ENCODE data around the gene ZNF134. TPM values are rescaled to one million over a fixed set of nuclear protein-coding genes. Genes with fewer than 3 reads are reported as not detected.

Gene ZNF134
- total RNA-seq, result 20.7 and 21.9 TPM in 2 replicates

DNA sequence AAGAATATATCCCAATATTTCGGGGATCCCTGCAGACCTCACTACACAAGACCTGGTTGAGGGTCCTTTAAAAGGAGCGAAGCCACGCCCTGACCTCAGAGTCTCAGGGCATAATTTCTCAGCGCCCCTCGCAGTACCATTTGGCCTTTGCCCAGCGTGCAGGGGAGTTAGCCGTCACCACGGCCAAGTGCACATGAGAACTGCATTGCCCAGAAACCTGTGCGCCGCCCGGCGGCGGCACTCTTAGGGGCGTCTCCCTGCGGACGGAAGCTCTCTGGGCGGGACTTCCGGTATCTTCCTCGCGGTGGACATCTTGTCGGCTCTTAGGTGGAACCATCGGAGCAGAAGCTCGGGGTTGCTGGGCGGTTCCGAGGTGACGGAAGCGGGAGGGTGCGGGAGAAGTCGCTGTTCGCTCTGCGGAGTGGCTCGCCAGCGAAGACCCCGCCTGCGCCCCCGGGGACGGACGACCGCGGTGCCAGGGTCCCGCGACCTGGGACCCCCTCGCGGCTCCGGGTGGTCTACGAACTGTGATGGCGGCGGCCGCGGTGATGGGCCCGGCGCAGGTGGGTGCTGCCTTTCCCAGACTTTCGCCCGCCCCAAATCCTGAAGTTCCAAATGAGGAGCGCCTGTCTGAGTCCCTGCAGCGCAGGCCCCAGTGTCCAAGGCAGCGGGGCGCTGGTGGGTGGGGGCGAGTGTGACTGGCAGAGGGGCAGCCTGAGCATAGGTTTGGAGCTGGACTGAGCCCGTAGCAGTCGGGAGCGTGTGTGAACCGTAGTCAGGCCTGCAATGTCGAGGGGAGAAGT lies at the start of gene ZNF134:
Gene ZNF134 (plus strand): TSS at position 302 of the 803 bp plus-strand sequence. CDS start 5,227 bp downstream, outside the sequence.

DNA sequence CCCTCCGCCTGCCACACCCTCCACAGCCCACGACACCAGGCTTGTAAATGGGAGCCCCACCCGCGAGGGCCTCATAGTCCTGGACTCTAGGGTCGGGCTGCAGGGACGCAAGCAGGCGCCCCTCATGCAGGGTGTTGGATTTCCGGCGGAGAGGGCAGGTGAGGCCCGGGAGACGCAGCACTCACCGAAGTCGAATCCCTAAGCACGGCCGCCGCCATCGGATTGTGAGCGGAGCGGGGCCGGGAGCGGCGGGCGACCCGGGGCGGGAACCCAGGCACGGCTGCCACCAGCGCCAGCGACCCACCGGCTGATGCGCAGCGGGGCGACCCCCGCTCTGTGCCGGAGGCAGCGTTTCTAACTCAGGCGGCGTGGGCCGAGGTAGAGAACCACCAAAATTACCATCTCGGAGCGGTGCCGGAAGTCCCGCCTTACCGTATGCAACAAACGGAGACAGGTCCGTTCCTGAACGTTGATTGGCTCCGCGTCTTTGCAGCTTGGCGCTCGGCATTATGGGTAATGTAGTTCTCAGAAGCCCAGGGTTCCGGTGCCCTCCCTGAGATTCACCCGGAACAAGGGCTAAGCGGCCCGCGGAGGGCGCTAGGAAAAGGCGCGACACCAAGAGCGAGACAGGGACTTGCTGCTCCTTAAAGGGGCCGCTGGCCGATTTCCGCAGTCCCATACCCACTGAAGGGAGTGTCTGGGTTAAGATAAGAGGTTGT lies 35.4 kb upstream of the ZNF134 start, which contains the start of gene ZNF416:
Gene ZNF416 (minus strand): TSS at position 425 of the 719 bp plus-strand sequence. CDS start 207 bp downstream, at position 218.

DNA sequence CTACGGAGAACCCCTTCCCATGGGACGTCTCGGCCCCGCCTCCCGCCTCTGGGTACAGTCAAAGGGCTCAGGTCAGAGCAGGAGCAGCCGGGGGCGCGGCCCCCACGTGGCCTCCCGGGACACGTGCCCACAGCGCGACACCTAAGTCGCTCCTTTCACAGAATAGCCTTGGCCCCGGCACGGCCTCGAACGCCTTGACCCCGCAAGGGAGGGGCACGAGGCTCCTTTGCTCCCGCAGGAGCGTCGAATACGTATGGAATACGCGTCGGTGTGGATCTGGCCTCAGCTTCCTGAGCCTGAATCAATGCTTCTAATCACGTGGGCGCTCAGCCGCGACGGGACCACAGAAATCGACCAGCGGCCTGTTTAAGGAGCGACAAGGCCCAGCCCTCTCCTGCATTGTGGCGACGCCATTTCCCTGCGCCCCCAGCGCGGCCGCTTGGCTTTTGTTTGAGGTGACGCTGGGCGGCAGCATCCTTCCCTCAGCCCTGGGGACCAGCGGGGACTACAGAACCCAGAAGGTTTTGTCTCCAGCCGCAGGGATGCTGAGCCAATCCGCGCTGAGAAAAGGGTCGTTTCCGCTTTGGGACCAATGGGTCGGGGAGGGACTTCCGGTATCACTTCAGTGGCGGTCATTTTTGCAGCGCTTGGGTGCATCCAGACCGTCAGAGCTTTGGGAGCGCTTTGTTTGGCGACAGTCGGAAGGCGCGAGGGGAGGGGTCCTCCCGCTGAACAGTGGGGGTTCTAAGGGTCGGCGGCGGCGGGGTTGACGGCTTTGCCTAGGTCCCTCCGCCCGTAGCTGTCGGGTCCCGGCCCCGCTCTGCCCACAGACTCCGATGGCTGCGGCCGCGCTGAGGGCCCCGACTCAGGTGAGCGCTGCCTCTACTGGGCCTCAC lies 30.3 kb upstream of the ZNF134 start, which contains the start of gene ZIK1:
Gene ZIK1 (plus strand): TSS at position 625 of the 896 bp plus-strand sequence. CDS start 212 bp downstream, at position 837.

DNA sequence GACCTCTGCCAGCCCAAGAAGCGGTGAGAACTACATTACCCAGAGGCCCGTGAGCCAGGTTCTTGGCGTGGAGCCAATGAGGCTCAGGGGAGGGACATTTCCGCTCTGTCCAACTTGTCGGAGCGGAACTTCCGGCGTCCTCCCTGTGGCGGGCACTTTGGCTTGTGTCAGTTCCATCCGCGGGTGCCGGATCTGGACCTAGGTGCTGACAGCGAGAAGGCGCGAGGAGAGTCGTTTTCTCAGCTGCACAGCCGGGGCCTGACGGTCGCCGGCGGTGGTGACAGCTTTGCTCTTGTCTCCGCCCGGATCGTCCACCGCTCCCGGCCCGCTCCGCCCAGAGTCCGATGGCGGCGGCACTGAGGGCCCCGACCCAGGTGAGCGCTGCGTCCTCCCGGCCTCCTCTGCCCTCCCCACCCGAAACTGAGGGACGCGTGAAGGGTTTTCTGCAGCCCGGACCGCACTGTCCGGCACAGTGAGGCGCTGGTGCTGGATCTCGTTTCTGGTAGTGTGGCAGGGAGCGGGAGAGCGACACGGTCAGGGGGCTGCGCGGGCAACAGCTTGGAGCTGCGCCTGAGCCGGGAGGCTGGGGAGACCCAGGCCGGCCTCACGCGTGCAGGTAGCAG lies 14.2 kb upstream of the ZNF134 start, which contains the start of gene ZNF530:
Gene ZNF530 (plus strand): TSS at position 125 of the 623 bp plus-strand sequence. CDS start 4,461 bp downstream, outside the sequence.

DNA sequence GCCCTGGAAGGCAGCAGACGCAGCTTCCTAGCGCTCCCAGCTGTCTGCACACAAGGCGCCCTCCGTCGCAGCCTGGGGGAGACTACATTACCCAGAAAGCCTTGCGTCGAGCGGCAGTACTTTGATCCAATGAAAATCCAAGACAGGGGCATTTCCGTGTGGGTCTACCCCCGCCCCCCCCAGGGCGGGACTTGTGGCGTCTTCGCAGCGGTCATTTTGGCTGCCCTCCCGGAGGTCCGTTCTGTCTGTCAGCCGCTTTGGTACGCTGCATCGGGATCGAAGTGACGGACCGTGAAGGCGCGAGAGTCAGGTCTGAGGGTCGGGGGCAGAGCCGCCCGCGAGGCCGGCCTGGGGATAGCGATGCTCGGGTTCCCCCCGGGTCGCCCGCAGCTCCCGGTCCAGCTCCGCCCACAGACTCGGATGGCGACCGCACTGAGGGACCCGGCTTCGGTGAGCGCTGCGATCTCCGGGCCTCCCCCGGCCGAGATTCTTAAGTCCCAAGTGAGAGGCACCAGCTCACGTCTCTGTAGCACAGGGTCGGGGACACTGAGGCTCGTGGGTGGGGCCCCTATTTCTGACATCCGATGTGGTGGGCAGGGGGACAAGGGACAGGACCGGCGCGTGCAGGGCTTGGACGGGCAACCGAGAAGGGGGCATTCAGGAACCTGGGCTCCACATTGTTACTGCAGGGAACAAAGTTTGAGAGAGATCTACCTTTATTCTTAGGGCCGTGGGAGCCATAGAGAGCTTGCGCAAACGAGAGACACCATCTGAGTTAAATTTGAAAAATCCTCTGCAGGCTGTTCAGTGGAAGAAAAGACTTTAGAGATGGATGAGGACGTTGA lies 19.2 kb downstream of the ZNF134 start, which contains the start of gene ZNF211:
Gene ZNF211 (plus strand): TSS at position 182 of the 845 bp plus-strand sequence. CDS start 179 bp downstream, at position 361.

DNA sequence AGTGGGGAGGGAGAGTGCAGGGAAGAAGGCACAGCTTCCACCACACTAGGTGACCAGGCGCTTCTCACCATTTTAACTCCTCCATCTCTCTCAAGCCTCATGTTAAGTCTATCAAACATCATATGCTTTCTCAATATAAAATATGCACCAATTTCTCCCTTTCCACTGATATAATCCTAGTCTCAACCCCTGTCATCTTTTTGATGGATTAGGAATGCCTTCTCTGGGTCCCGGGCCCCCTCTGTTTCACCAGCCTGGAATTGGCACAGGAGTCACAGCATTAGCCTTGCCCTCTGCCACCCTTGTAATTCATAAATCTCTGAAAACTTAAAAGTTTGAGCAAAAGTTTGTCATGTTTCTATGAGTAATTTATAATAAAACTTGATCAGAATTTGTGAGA lies 54.6 kb downstream of the ZNF134 start, which contains the start of gene ZSCAN4:
Gene ZSCAN4 (plus strand): TSS at position 301 of the 400 bp plus-strand sequence. CDS start 7,211 bp downstream, outside the sequence.

Other genes starting within 250 kb of the ZNF134 start
- 18.8 and 21.2 TPM in 2 replicates for gene ZNF548, start 224.4 kb upstream of the ZNF134 start, total RNA-seq
- 13.8 and 14.2 TPM in 2 replicates for gene ZNF17, start 203.1 kb upstream of the ZNF134 start, total RNA-seq
- gene ZNF749, start 178.9 kb upstream of the ZNF134 start, total RNA-seq, result 10.0 and 15.4 TPM in 2 replicates
- gene VN1R1, start 157.1 kb upstream of the ZNF134 start, total RNA-seq, result 0.72 and 0.76 TPM in 2 replicates
- gene ZNF772, start 136.7 kb upstream of the ZNF134 start, total RNA-seq, result 17.5 and 19.9 TPM in 2 replicates
- 13.8 and 13.9 TPM in 2 replicates for gene ZNF419, start 126.5 kb upstream of the ZNF134 start, total RNA-seq
- gene ZNF773, start 114.3 kb upstream of the ZNF134 start, total RNA-seq, result 13.7 and 22.1 TPM in 2 replicates
- gene ZNF549, start 86.9 kb upstream of the ZNF134 start, total RNA-seq, result 6.5 and 7.2 TPM in 2 replicates
- 9.1 and 13.0 TPM in 2 replicates for gene ZNF550, start 54.4 kb upstream of the ZNF134 start, total RNA-seq
- 5.4 and 5.5 TPM in 2 replicates for gene ZNF416, start 35.3 kb upstream of the ZNF134 start, total RNA-seq
- gene ZIK1, start 30.1 kb upstream of the ZNF134 start, total RNA-seq, result 5.2 and 6.8 TPM in 2 replicates
- gene ZNF530, start 14.4 kb upstream of the ZNF134 start, total RNA-seq, result 2.1 and 2.3 TPM in 2 replicates
- 10.8 and 11.0 TPM in 2 replicates for gene ZNF211, start 18.9 kb downstream of the ZNF134 start, total RNA-seq
- gene ZSCAN4, start 54.7 kb downstream of the ZNF134 start, total RNA-seq, result 0.07 TPM in 1 of 2 replicates, not detected in the other
- gene ZNF551, start 67.7 kb downstream of the ZNF134 start, total RNA-seq, result 5.3 and 5.7 TPM in 2 replicates
- gene ZNF154, start 95.0 kb downstream of the ZNF134 start, total RNA-seq, result 7.0 and 8.1 TPM in 2 replicates
- 9.5 and 11.7 TPM in 2 replicates for gene ZNF671, start 113.4 kb downstream of the ZNF134 start, total RNA-seq
- 13.2 and 14.1 TPM in 2 replicates for gene ZNF776, start 132.6 kb downstream of the ZNF134 start, total RNA-seq
- 13.7 and 15.0 TPM in 2 replicates for gene ZNF586, start 155.4 kb downstream of the ZNF134 start, total RNA-seq
- 4.3 and 4.4 TPM in 2 replicates for gene ZNF552, start 200.7 kb downstream of the ZNF134 start, total RNA-seq
- gene ZNF587B, start 216.1 kb downstream of the ZNF134 start, total RNA-seq, result 20.1 and 23.4 TPM in 2 replicates
- 33.7 and 35.8 TPM in 2 replicates for gene ZNF587, start 235.6 kb downstream of the ZNF134 start, total RNA-seq